GM19397 (cell line): Measurements from ENCODE around the gene DNMT1.
A peak's percentile ranks its signal among the peaks of the same experiment; 100 is the strongest.

Source experiments
- ATAC-seq: cut with Tn5 transposase; IDR thresholded peaks from one replicate; pipeline ENCODE4 v1.9.1; 2021; ENCODE audit warnings: mild to moderate bottlenecking, moderate library complexity; ENCODE audit not compliant: unreplicated experiment

DNMT1 gene

GRCh38 chr19:10100163-10100785 is 94.5 kb downstream of the DNMT1 start:
- no peak for ATAC-seq

GRCh38 chr19:10096615-10096963 is 98.2 kb downstream of the DNMT1 start:
- ATAC-seq = no peak

GRCh38 chr19:10095948-10096614 is 98.7 kb downstream of the DNMT1 start:
- peak; percentile 81 for ATAC-seq

GRCh38 chr19:10095622-10095947 is 99.2 kb downstream of the DNMT1 start:
- no peak for ATAC-seq

- ATAC-seq = no peak
Measured at GRCh38 chr19:10093295-10094186, 101.2 kb downstream of the DNMT1 start.

GRCh38 chr19:10092648-10093294 is 102.0 kb downstream of the DNMT1 start:
- no peak for ATAC-seq

- ATAC-seq = no peak
Measured at GRCh38 chr19:10091895-10092641, 102.7 kb downstream of the DNMT1 start.

- no peak for ATAC-seq
Measured at GRCh38 chr19:10091370-10091687, 103.4 kb downstream of the DNMT1 start.

GRCh38 chr19:10089801-10090375 is 104.9 kb downstream of the DNMT1 start:
- ATAC-seq = no peak

GRCh38 chr19:10088949-10089554 is 105.7 kb downstream of the DNMT1 start:
- ATAC-seq = no peak

GRCh38 chr19:10087296-10088061 is 107.3 kb downstream of the DNMT1 start:
- no peak for ATAC-seq

GRCh38 chr19:10086591-10087192 is 108.1 kb downstream of the DNMT1 start:
- no peak for ATAC-seq

- peak; percentile 87 for ATAC-seq
Measured at GRCh38 chr19:10085641-10086590, 108.8 kb downstream of the DNMT1 start, which contains the start of gene SHFL. Gene SHFL, plus strand, starts transcription at chr19:10086317. Its CDS starts 111 bp downstream, at chr19:10086428.

GRCh38 chr19:10084803-10085202 is 110.0 kb downstream of the DNMT1 start:
- no peak for ATAC-seq

- no peak for ATAC-seq
Measured at GRCh38 chr19:10083911-10084310, 110.8 kb downstream of the DNMT1 start.
